ENCODE results near the gene TUBB1. TPM values are rescaled to one million over a fixed set of nuclear protein-coding genes. Genes with fewer than 3 reads are reported as not detected.
"Not testable (repeated sequence)": the region's sequence is repeated elsewhere in the genome, so short reads cannot be mapped to it uniquely, and the experiment has no call there.

Gene TUBB1
- total RNA-seq, 2 donors from 2014 or later: 0.43 to 0.74 TPM

- peak; percentile 98 for DNase-seq (ENCODE audit: low spot score)
- intact Hi-C loops (cut with DNase I): no loop called here
These were observed 12.9 kb downstream of the TUBB1 start, which contains the start of gene ATP5F1E for GRCh38 chr20:59032023-59032712. Gene ATP5F1E, minus strand, starts transcription at chr20:59032335. Its CDS starts 84 bp downstream, at chr20:59032251.

GRCh38 chr20:59032713-59033059, 13.5 kb downstream of the TUBB1 start:
- intact Hi-C loops (cut with DNase I): no loop called here
- no peak for DNase-seq (ENCODE audit: low spot score)

GRCh38 chr20:59033093-59033492, 13.9 kb downstream of the TUBB1 start:
- no peak for DNase-seq (ENCODE audit: low spot score)
- intact Hi-C loops (cut with DNase I): no loop called here

GRCh38 chr20:59033616-59034165, 14.5 kb downstream of the TUBB1 start:
- intact Hi-C loops (cut with DNase I): no loop called here
- no peak for DNase-seq (ENCODE audit: low spot score)

GRCh38 chr20:59035381-59035780, 16.2 kb downstream of the TUBB1 start:
- intact Hi-C loops (cut with DNase I): no loop called here
- no peak for DNase-seq (ENCODE audit: low spot score)

GRCh38 chr20:59037386-59037785, 18.2 kb downstream of the TUBB1 start:
- intact Hi-C loops (cut with DNase I): no loop called here
- no peak for DNase-seq (ENCODE audit: low spot score)

- no peak for DNase-seq (ENCODE audit: low spot score)
- intact Hi-C loops (cut with DNase I): no loop called here
These were observed 20.0 kb downstream of the TUBB1 start for GRCh38 chr20:59039233-59039632.

GRCh38 chr20:59040667-59041066, 21.4 kb downstream of the TUBB1 start:
- intact Hi-C loops (cut with DNase I): no loop called here
- no peak for DNase-seq (ENCODE audit: low spot score)

- DNase-seq (ENCODE audit: low spot score); intact Hi-C loops (cut with DNase I): not testable (repeated sequence)
These were observed 22.3 kb downstream of the TUBB1 start for GRCh38 chr20:59041487-59041886.

- no peak for DNase-seq (ENCODE audit: low spot score)
- intact Hi-C loops (cut with DNase I): no loop called here
These were observed 23.0 kb downstream of the TUBB1 start, which contains the start of gene PRELID3B for GRCh38 chr20:59042151-59042795. Gene PRELID3B, minus strand, starts transcription at chr20:59042786. Its CDS starts 56 bp downstream, at chr20:59042730.

GRCh38 chr20:59042796-59043631, 23.8 kb downstream of the TUBB1 start:
- peak; percentile 99 for DNase-seq (ENCODE audit: low spot score)
- intact Hi-C loops (cut with DNase I): no loop called here

- no peak for DNase-seq (ENCODE audit: low spot score)
- intact Hi-C loops (cut with DNase I): no loop called here
These were observed 24.5 kb downstream of the TUBB1 start for GRCh38 chr20:59043698-59044097.

GRCh38 chr20:59044295-59044694, 25.1 kb downstream of the TUBB1 start:
- no peak for DNase-seq (ENCODE audit: low spot score)

GRCh38 chr20:59044796-59045195, 25.6 kb downstream of the TUBB1 start:
- intact Hi-C loops (cut with DNase I): no loop called here
- no peak for DNase-seq (ENCODE audit: low spot score)

More at GRCh38 chr20:59044295-59044694, 25.1 kb downstream of the TUBB1 start:
- intact Hi-C loops (cut with DNase I): no loop called here

GRCh38 chr20:59046862-59047261, 27.6 kb downstream of the TUBB1 start:
- no peak for DNase-seq (ENCODE audit: low spot score)
- intact Hi-C loops (cut with DNase I): no loop called here

GRCh38 chr20:59047938-59048680, 28.9 kb downstream of the TUBB1 start:
- DNase-seq (ENCODE audit: low spot score): no peak
- intact Hi-C loops (cut with DNase I): no loop called here

GRCh38 chr20:59048681-59049030, 29.4 kb downstream of the TUBB1 start:
- no peak for DNase-seq (ENCODE audit: low spot score)

GRCh38 chr20:59050437-59050836, 31.2 kb downstream of the TUBB1 start:
- no peak for DNase-seq (ENCODE audit: low spot score)
- intact Hi-C loops (cut with DNase I): no loop called here

More at GRCh38 chr20:59048681-59049030, 29.4 kb downstream of the TUBB1 start:
- intact Hi-C loops (cut with DNase I): no loop called here

GRCh38 chr20:59051666-59052185, 32.5 kb downstream of the TUBB1 start:
- intact Hi-C loops (cut with DNase I): no loop called here
- no peak for DNase-seq (ENCODE audit: low spot score)
